Ovary (tissue), 9 donors: ENCODE measurements around the gene TMEM59L. TPM values are rescaled to one million over a fixed set of nuclear protein-coding genes. Genes with fewer than 3 reads are reported as not detected.

ENCODE experiments used
- DNase-seq, 5 donors: peaks; one replicate each; pipeline ENCODE4 v3.0.0-alpha.2; 2019 to 2020
- H3K27ac ChIP-seq, 2 donors: fragments of 200-600 bp; one replicate each; pipeline versions ENCODE4 v1.5.1 to v1.8.0; 2019 to 2022
- H3K27me3 ChIP-seq: fragments of 200-600 bp; one replicate; pipeline ENCODE4 v1.8.0; 2022
- H3K36me3 ChIP-seq: fragments of 200-600 bp; sonication (generic); one replicate; pipeline ENCODE4 v1.5.1; 2019
- H3K4me1 ChIP-seq: one replicate; pipeline ENCODE4 v1.8.1; 2013; ENCODE audit warnings: mild to moderate bottlenecking, moderate library complexity; ENCODE audit not compliant: insufficient read depth
- H3K4me3 ChIP-seq: fragments of 200-600 bp; sonication (generic); one replicate; pipeline ENCODE4 v1.5.1; 2017
- H3K9me3 ChIP-seq, 2 donors: fragments of 200-600 bp in 1 of 2; sonication (generic) in 1 of 2; one replicate each; pipeline versions ENCODE4 v1.5.1 to v1.8.1; 2013 to 2019; ENCODE audit warnings: mild to moderate bottlenecking in 1 of 2, moderate library complexity in 1 of 2
- EP300 ChIP-seq: sonication (generic); formaldehyde crosslinking; IDR thresholded peaks from one replicate; pipeline ENCODE4 v1.6.1; 2017; ENCODE audit warnings: antibody characterized with exemption
- POLR2A ChIP-seq: fragments of 450-650 bp; IDR thresholded peaks from one replicate; pipeline ENCODE4 v1.6.1; 2017; ENCODE audit warnings: antibody characterized with exemption, mild to moderate bottlenecking, moderate library complexity
- WGBS, 3 donors: extraction: QIAGEN DNeasy Blood & Tissue Kit in 1 of 3; methylation state at CpG; one replicate each; pipeline versions ENCODE4 v1.1.5 to v1.1.7; 2013 to 2017; 5-methylcytosine and 5-hydroxymethylcytosine counted together
- intact Hi-C, 4 donors: fragments of 100-400 bp; cut with DNase I; formaldehyde crosslinking; loops; one replicate each; pipeline versions ENCODE4 v1.11.0 to v1.15.1; 2022 to 2023
- polyA plus RNA-seq, 2 donors: library from polyadenylated mRNA; stranded (reverse); fragments of 200-250 nt in 1 of 2; fragments of 350-450 nt in 1 of 2; fragmentation: Illumina TruSeq in 1 of 2; extraction: RNeasy Lipid Tissue Mini Kit (QIAGEN cat#74804) in 1 of 2; gene quantifications; one replicate each; pipeline ENCODE4 v1.2.3, GENCODE V29; 2013 to 2014
- total RNA-seq, 7 donors: library from RNA; depleted of rRNA in 2 of 7; stranded (reverse); fragments of >200 nt in 2 of 7; fragmentation: NEBNext Ultra II Directional in 3 of 7; extraction: Animal tissue kit (Norgen Biotek cat#: 25700) in 3 of 7; gene quantifications; one replicate each; pipeline versions ENCODE4 v1.1.0 to v1.2.4, GENCODE V29; 2016 to 2023
- TF ChIP-seq, protein P1 (sequence below), 3 donors: fragments of 450-650 bp in 2 of 3; fragments of 200-600 bp in 1 of 3; IDR thresholded peaks; one replicate each; pipeline versions ENCODE4 v1.5.1 to v1.8.0; 2016 to 2022; ENCODE audit warnings: antibody characterized with exemption in 3 of 3, mild to moderate bottlenecking in 1 of 3
- donor health status: DM: no; HTN: no; CAD: no; lungs with moderate emphysema.
- donor health status: DM: no; HTN: no; CAD: no.
- donor health status: Bipolar disorder and iron deficiency.
- donor health status: DM: yes; HTN: yes; CAD: no.
- donor health status: DM: no; HTN: no; CAD: no.
- donor health status: DM: yes; HTN: yes; CAD: no.

Gene TMEM59L
- total and polyA plus RNA-seq, 9 donors, result 0.20 to 0.53 (median 0.51) TPM; not detected in 4

- intact Hi-C loops, result no loop called here
- no peak overlapping the region for H3K27ac ChIP-seq
- no peak for DNase-seq
- no peaks in the 10 kb centered on the region for H3K4me1 ChIP-seq
- no peak overlapping the region for H3K4me3 ChIP-seq
- H3K36me3 ChIP-seq, result no peaks in the 10 kb centered on the region
- TF ChIP-seq, protein P1, sequence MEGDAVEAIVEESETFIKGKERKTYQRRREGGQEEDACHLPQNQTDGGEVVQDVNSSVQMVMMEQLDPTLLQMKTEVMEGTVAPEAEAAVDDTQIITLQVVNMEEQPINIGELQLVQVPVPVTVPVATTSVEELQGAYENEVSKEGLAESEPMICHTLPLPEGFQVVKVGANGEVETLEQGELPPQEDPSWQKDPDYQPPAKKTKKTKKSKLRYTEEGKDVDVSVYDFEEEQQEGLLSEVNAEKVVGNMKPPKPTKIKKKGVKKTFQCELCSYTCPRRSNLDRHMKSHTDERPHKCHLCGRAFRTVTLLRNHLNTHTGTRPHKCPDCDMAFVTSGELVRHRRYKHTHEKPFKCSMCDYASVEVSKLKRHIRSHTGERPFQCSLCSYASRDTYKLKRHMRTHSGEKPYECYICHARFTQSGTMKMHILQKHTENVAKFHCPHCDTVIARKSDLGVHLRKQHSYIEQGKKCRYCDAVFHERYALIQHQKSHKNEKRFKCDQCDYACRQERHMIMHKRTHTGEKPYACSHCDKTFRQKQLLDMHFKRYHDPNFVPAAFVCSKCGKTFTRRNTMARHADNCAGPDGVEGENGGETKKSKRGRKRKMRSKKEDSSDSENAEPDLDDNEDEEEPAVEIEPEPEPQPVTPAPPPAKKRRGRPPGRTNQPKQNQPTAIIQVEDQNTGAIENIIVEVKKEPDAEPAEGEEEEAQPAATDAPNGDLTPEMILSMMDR (IDR thresholded peaks at IDR 0.05), result no peak
- TF ChIP-seq EP300 (no peak), POLR2A (no peak)
- H3K27me3 ChIP-seq, result no peaks in the 10 kb centered on the region
- no peaks in the 10 kb centered on the region for H3K9me3 ChIP-seq
- 94 to 98% (median 95%) methylated on average over 35 to 38 of the region's 38 CpGs for WGBS, 3 donors
Observed at GRCh38 chr19:18668252-18668631, 55.6 kb downstream of the TMEM59L start.

GRCh38 chr19:18668744-18669523 is 56.3 kb downstream of the TMEM59L start:
- no peaks in the 10 kb centered on the region for H3K9me3 ChIP-seq
- intact Hi-C loops, result no loop called here
- TF ChIP-seq EP300 (no peak), POLR2A (no peak)
- TF ChIP-seq, protein P1 (IDR thresholded peaks at IDR 0.05), result no peak
- H3K27ac ChIP-seq, result no peak overlapping the region
- no peaks in the 10 kb centered on the region for H3K4me1 ChIP-seq
- no peak for DNase-seq
- 95% methylated on average over 57 to 58 of the region's 58 CpGs for WGBS, 3 donors
- H3K36me3 ChIP-seq, result no peaks in the 10 kb centered on the region
- no peaks in the 10 kb centered on the region for H3K27me3 ChIP-seq
- H3K4me3 ChIP-seq, result no peak overlapping the region

DNA sequence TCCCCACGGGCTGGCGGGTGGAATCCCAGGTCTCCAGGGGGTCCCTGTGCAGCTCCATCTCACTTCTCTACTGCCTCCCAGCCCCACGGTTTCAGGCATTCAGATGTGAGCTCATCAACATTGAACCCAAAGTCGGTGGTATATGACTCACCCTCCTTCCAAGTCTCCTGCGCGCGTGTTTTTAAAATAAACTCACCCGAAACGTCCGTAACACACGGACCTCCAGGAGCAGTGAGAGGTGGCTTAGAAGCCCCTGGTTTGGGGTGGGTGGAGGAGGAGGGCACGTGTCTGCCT is 56.8 kb downstream of the TMEM59L start:
- TF ChIP-seq, protein P1 (IDR thresholded peaks at IDR 0.05), result no peak
- TF ChIP-seq POLR2A, result no peak
- no peak for TF ChIP-seq EP300
- H3K4me1 ChIP-seq, result no peaks in the 10 kb centered on the region
- H3K27me3 ChIP-seq, result no peaks in the 10 kb centered on the region
- no peak overlapping the region for H3K27ac ChIP-seq
- WGBS, 3 donors, result 80 to 90% (median 88%) methylated on average over 12 of the region's 12 CpGs
- no peaks in the 10 kb centered on the region for H3K36me3 ChIP-seq
- H3K9me3 ChIP-seq, result no peaks in the 10 kb centered on the region
- no peak overlapping the region for H3K4me3 ChIP-seq
- DNase-seq, result no peak
- intact Hi-C loops, result no loop called here

DNA sequence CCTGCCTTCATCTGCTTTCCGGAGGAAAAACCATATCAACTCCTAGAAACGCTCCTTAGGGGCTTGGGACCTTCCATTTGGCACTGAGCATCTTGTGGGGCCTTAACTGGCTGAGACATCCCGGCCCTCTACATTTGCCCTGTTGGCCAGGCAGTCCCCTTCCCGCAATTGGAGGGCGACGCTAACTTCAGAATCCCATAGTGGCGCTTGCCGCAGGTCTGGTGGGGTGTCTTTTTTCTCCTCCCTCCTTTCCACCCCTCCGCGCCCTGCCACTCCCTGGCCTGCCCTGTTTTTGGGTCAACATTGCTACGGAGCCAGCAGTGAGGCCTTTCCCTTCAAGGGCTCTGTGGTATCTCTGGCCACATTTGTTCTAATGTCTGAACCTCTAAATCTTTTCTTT is 57.2 kb downstream of the TMEM59L start:
- peaks cover 2% of the 10 kb centered on the region for H3K4me1 ChIP-seq
- TF ChIP-seq, protein P1 (IDR thresholded peaks at IDR 0.05), result no peak
- no peak for TF ChIP-seq EP300
- no peak for TF ChIP-seq POLR2A
- WGBS, 3 donors, result 86 to 91% (median 89%) methylated on average over 11 of the region's 11 CpGs
- no peak overlapping the region for H3K4me3 ChIP-seq
- H3K36me3 ChIP-seq, result no peaks in the 10 kb centered on the region
- H3K27me3 ChIP-seq, result no peaks in the 10 kb centered on the region
- H3K27ac ChIP-seq, result no peak overlapping the region
- intact Hi-C loops, result loop anchor here in 1 of 4 donors (10.0 kb wide), 1 partner anchor 75 kb away; no protein-coding TSS in a partner anchor
- H3K9me3 ChIP-seq, result no peaks in the 10 kb centered on the region
- no peak for DNase-seq
